Motor neuron (in vitro differentiated cells): ENCODE results near the gene SNAPIN. TPM values are rescaled to one million over a fixed set of nuclear protein-coding genes. Genes with fewer than 3 reads are reported as not detected.
A peak's percentile ranks its signal among the peaks of the same experiment; 100 is the strongest.

Experiments
- ATAC-seq, 8 experiments: fragments of 200-7000 bp; cut with Tn5 transposase; replicated peaks in 6 of 8; 2 replicates each; pipeline ENCODE4 v1.8.0; 2021; ENCODE audit warnings: mild to moderate bottlenecking in 8 of 8, moderate library complexity in 8 of 8
- H3K27ac ChIP-seq, 2 donors: fragments of 250-450 bp; sonication (Bioruptor Pico); 2 replicates each; pipeline ENCODE4 v1.9.0; 2021; ENCODE audit warnings: antibody characterized with exemption in 2 of 2, mild to moderate bottlenecking in 2 of 2, moderate library complexity in 1 of 2
- H3K4me1 ChIP-seq, 2 donors: fragments of 250-450 bp; sonication (Bioruptor Pico); replicated peaks in 1 of 2; 2 replicates each; pipeline ENCODE4 v1.6.1; 2021; ENCODE audit warnings: antibody characterized with exemption in 2 of 2, mild to moderate bottlenecking in 2 of 2, moderate library complexity in 1 of 2
- H3K4me3 ChIP-seq, 5 donors: fragments of 250-450 bp; sonication (Bioruptor Pico); 2 replicates each; pipeline ENCODE4 v1.9.0; 2021; ENCODE audit warnings: antibody characterized with exemption in 5 of 5, mild to moderate bottlenecking in 5 of 5, moderate library complexity in 4 of 5
- WGBS, 10 experiments: fragments of 450-650 bp; shearing (Covaris generic); methylation state at CpG; one replicate each; pipeline ENCODE4 v1.0.0; 2022; 5-methylcytosine and 5-hydroxymethylcytosine counted together
- in situ Hi-C, 9 experiments: fragments of 400-800 bp; cut with MboI; loops; one replicate each; pipeline ENCODE4 v1.15.0; 2021; ENCODE audit warnings: low sequenced_read_pairs in 9 of 9, low pct_unique_long_range_greater_than_20kb in 2 of 9; ENCODE audit not compliant: unreplicated experiment in 9 of 9
- total RNA-seq, 8 experiments: library from RNA; unstranded; fragments of 300-600 nt; gene quantifications; 2 replicates each; pipeline versions ENCODE4 v1.2.3 to v1.2.4, GENCODE V29; 2022

The SNAPIN gene
- total RNA-seq = 10 to 100 TPM; 36.1 to 93.5 (median 53.3) TPM

DNA sequence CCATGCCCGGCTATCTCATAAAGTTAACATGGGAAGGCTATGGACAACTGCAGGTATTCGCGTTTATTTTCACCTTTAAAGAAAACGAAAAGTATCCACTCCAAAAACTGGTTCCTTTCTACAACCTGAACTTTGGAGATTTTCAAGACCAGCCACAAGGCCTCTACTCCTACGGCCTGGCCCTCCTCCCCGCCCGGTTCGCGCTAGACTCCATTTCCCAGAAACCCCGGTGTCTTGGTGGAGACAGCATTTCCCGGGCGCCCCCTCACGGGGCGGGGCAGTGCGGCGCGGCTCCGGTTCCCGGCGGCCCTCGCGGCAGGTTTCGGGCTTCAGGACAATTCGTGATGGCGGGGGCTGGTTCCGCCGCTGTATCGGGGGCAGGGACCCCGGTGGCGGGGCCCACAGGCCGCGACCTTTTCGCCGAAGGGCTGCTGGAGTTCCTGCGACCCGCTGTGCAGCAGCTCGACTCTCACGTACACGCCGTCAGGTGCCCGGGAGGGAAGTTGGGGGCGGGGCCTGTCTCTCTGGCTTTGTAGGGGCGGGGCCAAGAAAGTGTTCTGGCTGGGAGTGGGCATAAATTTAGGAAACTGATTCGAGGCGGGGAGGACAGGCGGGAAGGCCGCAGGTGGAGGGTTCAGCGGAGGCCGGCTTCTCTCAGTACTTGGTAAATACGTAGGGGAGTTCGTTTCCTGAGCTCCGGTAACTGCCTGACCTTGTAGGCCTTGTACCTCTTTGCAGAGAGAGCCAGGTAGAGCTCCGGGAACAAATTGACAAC is at the start of gene SNAPIN:
Gene SNAPIN, plus strand, starts transcription at position 304 of the 775 bp plus-strand sequence. Its CDS starts 41 bp downstream, at position 345.
- peaks cover 8 to 17% of the 10 kb centered on the region in 2 donors for H3K4me1 ChIP-seq
- H3K4me3 ChIP-seq = peak within 1 kb of the TSS; percentile 85 to 91 (median 86)
- peak; percentile 88 to 98 (median 96) for ATAC-seq
- 0 to 23% (median 13%) methylated on average over 3 to 30 of the region's 53 CpGs; no CpG with 5 or more reads in 1 of the 10 experiments for WGBS, 10 experiments
- H3K27ac ChIP-seq = peak within 1 kb of the TSS; percentile 78 to 89
- in situ Hi-C loops = loop anchor here in 2 of 9 experiments (25.0 kb wide), 2 partner anchors 304 to 329 kb away; partner anchors contain the start of genes CREB3L4 (in 1 of the 2), CRTC2 (in 1 of the 2), JTB (in 1 of the 2) and RAB13 (in 1 of the 2)

DNA sequence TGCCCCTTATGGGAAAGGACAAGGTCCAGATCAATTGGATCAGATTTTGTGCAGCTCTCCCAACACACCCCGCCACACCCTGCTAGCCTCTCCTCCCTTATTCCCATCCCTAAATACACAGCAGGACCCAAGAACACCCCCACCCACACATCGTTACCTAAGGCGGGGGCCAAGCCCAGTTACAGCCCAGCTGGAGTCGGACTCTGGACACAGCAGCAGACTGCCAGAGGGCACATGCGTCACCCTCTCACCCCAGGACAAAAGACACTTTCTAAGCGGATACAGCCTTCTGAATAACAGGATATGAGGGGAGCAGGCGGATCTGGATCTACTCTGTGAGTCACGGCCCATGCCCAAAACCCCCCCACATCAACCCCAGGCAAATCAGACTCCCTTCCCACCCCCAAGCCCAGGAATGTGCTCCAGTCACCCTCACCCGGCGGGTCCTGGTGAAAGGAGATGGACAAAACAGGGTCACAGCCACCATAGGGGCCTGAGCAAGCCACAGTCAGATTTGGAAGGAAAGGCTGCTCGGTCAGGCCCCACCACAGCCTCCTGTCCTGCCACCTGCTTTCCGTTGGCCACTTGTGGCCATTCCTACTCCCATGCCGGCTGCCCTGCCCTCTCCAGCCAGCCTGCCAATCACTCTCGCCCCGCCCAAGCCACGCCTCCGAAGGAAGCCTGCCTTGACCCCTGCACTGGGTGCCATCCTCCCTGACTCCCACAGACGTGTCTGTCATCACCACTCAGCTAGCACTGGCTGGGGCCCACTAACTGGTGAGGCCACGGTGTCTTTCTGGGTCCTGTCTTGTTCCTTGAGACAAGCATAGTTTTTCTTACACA is 49.5 kb upstream of the SNAPIN start:
- ATAC-seq = peak; percentile 57 to 85 (median 73)
- 0 to 55% (median 21%) methylated on average over 1 to 8 of the region's 19 CpGs; no CpG with 5 or more reads in 4 of the 10 experiments for WGBS, 10 experiments
- Histone ChIP-seq H3K4me3 (no peak overlapping the region), H3K27ac (no peak overlapping the region), H3K4me1 (peaks cover 18 to 42% of the 10 kb centered on the region in 2 donors)
- in situ Hi-C loops = no loop called here

DNA sequence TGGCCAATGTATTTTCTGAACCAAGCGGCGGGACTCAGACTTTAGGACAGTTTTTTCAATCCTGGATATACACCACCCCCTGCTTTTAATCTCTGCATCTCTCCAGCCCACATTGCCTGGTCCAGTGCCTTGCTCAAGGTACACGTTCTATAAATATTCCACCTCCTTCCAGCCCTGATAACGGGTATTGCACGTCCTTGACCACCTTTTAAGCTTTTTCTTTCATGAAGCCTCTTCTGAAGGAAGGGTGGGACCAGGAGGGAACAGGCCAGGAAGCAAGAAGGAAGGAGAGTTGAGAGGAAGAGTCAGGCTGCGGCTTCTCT is 49.0 kb upstream of the SNAPIN start:
- no peak for ATAC-seq

GRCh38 chr1:153610334-153610733 is 48.2 kb upstream of the SNAPIN start:
- no peak for ATAC-seq
- in situ Hi-C loops = no loop called here
- H3K4me1 ChIP-seq = peaks cover 18 to 42% of the 10 kb centered on the region in 2 donors

More for the DNA sequence above, 49.0 kb upstream of the SNAPIN start:
- Histone ChIP-seq H3K4me1 (peaks cover 18 to 42% of the 10 kb centered on the region in 2 donors), H3K27ac (no peak overlapping the region), H3K4me3 (no peak overlapping the region)
- in situ Hi-C loops = no loop called here
- WGBS, 10 experiments = 41 to 100% (median 87%) methylated on average over 2 to 6 of the region's 6 CpGs; no CpG with 5 or more reads in 1 of the 10 experiments

DNA sequence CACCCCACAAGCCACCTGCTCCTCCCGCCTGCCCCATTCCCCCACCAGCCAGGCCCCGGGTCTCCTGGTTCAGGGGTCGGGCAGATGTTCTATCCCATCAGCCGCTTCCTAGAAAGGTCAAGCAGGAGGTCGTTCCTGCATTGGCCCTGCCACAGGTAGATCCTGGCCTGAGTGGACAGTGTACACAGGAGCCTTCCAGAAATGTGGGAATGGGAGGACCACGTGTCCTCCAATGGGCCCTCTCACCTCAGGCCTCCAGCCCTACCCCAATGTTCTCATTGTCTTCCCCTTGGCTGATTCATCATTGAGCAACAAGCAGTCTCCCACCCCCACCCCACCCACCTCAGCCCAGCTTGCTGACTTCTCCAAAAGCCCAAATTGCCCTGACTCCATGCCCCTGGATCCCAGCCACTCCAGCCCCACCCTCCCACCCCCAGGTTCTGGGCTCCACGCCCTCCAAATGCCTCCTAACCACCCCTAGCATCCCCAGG is 47.6 kb upstream of the SNAPIN start:
- Histone ChIP-seq H3K4me1 (peaks cover 18 to 42% of the 10 kb centered on the region in 2 donors), H3K27ac (no peak overlapping the region), H3K4me3 (no peak overlapping the region)
- WGBS, 10 experiments = 86% methylated on average over 1 of the region's 7 CpGs; no CpG with 5 or more reads in 9 of the 10 experiments
- ATAC-seq = no peak
- in situ Hi-C loops = no loop called here

More at GRCh38 chr1:153610334-153610733, 48.2 kb upstream of the SNAPIN start:
- 20 to 87% (median 50%) methylated on average over 1 to 3 of the region's 4 CpGs; no CpG with 5 or more reads in 3 of the 10 experiments for WGBS, 10 experiments
- no peak overlapping the region for H3K4me3 ChIP-seq
- no peak overlapping the region for H3K27ac ChIP-seq

GRCh38 chr1:153611356-153611755 is 47.1 kb upstream of the SNAPIN start:
- WGBS, 10 experiments = 29 to 100% (median 100%) methylated on average over 1 of the region's 1 CpG; no CpG with 5 or more reads in 2 of the 10 experiments
- H3K4me1 ChIP-seq = peaks cover 18 to 42% of the 10 kb centered on the region in 2 donors
- no peak overlapping the region for H3K27ac ChIP-seq
- H3K4me3 ChIP-seq = no peak overlapping the region
- no peak for ATAC-seq
- in situ Hi-C loops = no loop called here

- Histone ChIP-seq H3K27ac (no peak overlapping the region), H3K4me3 (peak overlapping the region in 1 of 5 donors; percentile 21), H3K4me1 (peaks cover 18 to 42% of the 10 kb centered on the region in 2 donors)
- in situ Hi-C loops = no loop called here
- peak in 6 of 8 experiments; percentile 1 to 30 (median 14) for ATAC-seq
- WGBS, 10 experiments = 0 to 41% (median 31%) methylated on average over 1 to 8 of the region's 11 CpGs; no CpG with 5 or more reads in 6 of the 10 experiments
Measured at GRCh38 chr1:153612111-153612754, 46.3 kb upstream of the SNAPIN start.

DNA sequence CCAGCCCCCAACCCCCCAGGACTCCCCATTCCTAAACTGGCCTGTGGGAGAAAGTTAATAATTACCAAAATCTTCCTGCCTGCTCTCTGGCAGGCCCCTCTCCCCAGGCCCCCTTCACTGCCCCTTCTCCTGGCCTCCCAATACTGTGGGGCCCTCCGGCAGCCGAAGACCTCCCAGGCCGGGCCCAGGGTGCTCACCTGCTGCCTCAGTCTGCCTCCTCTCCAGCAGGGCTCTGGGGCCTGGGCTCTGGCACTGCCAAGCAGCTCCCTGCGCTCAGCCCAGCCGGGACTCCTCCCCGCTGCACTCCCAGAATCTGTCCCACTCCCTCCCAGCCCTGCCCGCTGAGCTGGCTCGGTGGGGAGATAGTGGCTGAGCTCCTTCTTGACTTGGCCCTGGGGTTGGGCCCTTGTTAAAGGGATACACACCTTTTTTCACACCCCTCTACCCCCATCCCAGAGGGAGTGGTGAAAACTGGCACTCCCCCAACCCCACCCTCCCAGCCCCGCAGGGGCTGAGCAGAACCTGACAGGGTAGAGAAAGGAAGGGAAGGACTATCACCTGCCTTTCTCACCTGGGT is 45.7 kb upstream of the SNAPIN start, which contains the start of gene S100A16:
Gene S100A16, minus strand, starts transcription at position 383 of the 577 bp plus-strand sequence. CDS start 4,986 bp downstream, outside the sequence.
- Histone ChIP-seq H3K4me1 (peaks cover 18 to 42% of the 10 kb centered on the region in 2 donors), H3K4me3 (peak within 1 kb of the TSS in 2 of 5 donors; percentile 1 to 21), H3K27ac (no peak within 1 kb of the TSS)
- 0 to 25% methylated on average over 1 to 3 of the region's 9 CpGs; no CpG with 5 or more reads in 8 of the 10 experiments for WGBS, 10 experiments
- in situ Hi-C loops = no loop called here
- peak; percentile 13 to 65 (median 57) for ATAC-seq

GRCh38 chr1:153613406-153613805 is 45.1 kb upstream of the SNAPIN start:
- in situ Hi-C loops = no loop called here
- peaks cover 18 to 36% of the 10 kb centered on the region in 2 donors for H3K4me1 ChIP-seq

GRCh38 chr1:153614189-153614900 is 44.2 kb upstream of the SNAPIN start:
- ATAC-seq = no peak
- H3K4me3 ChIP-seq = no peak overlapping the region
- in situ Hi-C loops = no loop called here
- no peak overlapping the region for H3K27ac ChIP-seq
- H3K4me1 ChIP-seq = peaks cover 10 to 27% of the 10 kb centered on the region in 2 donors
- 33 to 100% (median 88%) methylated on average over 1 of the region's 2 CpGs; no CpG with 5 or more reads in 7 of the 10 experiments for WGBS, 10 experiments

More at GRCh38 chr1:153613406-153613805, 45.1 kb upstream of the SNAPIN start:
- Histone ChIP-seq H3K4me3 (no peak overlapping the region), H3K27ac (no peak overlapping the region)
- ATAC-seq = no peak
- 83 to 100% (median 90%) methylated on average over 1 to 4 of the region's 5 CpGs; no CpG with 5 or more reads in 5 of the 10 experiments for WGBS, 10 experiments

GRCh38 chr1:153614906-153615305 is 43.6 kb upstream of the SNAPIN start:
- Histone ChIP-seq H3K4me3 (no peak overlapping the region), H3K4me1 (peaks cover 10 to 23% of the 10 kb centered on the region in 2 donors), H3K27ac (no peak overlapping the region)
- no peak for ATAC-seq
- 90 to 100% (median 100%) methylated on average over 1 to 4 of the region's 7 CpGs; no CpG with 5 or more reads in 7 of the 10 experiments for WGBS, 10 experiments
- in situ Hi-C loops = no loop called here
